ENCODE results near the gene PSD4. TPM values are rescaled to one million over a fixed set of nuclear protein-coding genes. Genes with fewer than 3 reads are reported as not detected.

Gene PSD4
- total RNA-seq, 4 donors from 2014 or later, result 48.2 to 193 (median 87.4) TPM

- DNase-seq, result no peak
- Histone ChIP-seq H3K4me1 (no peaks in the 10 kb centered on the region), H3K4me3 (no peak within 1 kb of the TSS), H3K9me3 (no peaks in the 10 kb centered on the region), H3K27me3 (no peaks in the 10 kb centered on the region), H3K27ac (no peak within 1 kb of the TSS), H3K36me3 (no peaks in the 10 kb centered on the region)
- in situ Hi-C loops (cut with MboI; ENCODE audit: low pct_ligation_motif_present in 1 of 4, low pct_unique_long_range_greater_than_20kb in 1 of 4, low sequenced_read_pairs in 3 of 4) (loop anchor here in 2 of 4 donors (25.0 kb wide), 1 partner anchor 235 kb away; no protein-coding TSS in a partner anchor), intact Hi-C loops (cut with DNase I; ENCODE audit: low total_unique reads) (no loop called here)
- TF ChIP-seq EP300 (IDR thresholded peaks at IDR 0.05; ENCODE audit: low read depth) (no peak), CTCF (IDR thresholded peaks at IDR 0.05) (no peak), POLR2A (IDR thresholded peaks at IDR 0.05) (no peak), POLR2AphosphoS5 (IDR thresholded peaks at IDR 0.05) (no peak)
- WGBS, 2 donors (ENCODE audit: low coverage in 1 of 2), result 77 to 79% methylated on average over 13 to 16 of the region's 16 CpGs
Observed at GRCh38 chr2:113126845-113127645, 46.7 kb upstream of the PSD4 start, which contains the start of gene IL1RN. Gene IL1RN (plus strand): TSS chr2:113127598. CDS start chr2:113127625, 27 bp downstream.

GRCh38 chr2:113127646-113128570 lies 45.9 kb upstream of the PSD4 start:
- no peak for DNase-seq
- in situ Hi-C loops (cut with MboI; ENCODE audit: low pct_ligation_motif_present in 1 of 4, low pct_unique_long_range_greater_than_20kb in 1 of 4, low sequenced_read_pairs in 3 of 4) (loop anchor here in 2 of 4 donors (25.0 kb wide), 1 partner anchor 234 kb away; no protein-coding TSS in a partner anchor), intact Hi-C loops (cut with DNase I; ENCODE audit: low total_unique reads) (no loop called here)
- TF ChIP-seq POLR2AphosphoS5 (IDR thresholded peaks at IDR 0.05) (no peak), EP300 (IDR thresholded peaks at IDR 0.05; ENCODE audit: low read depth) (no peak), CTCF (IDR thresholded peaks at IDR 0.05) (no peak), POLR2A (IDR thresholded peaks at IDR 0.05) (no peak)
- no peaks in the 10 kb centered on the region for H3K27me3 ChIP-seq
- WGBS, 2 donors (ENCODE audit: low coverage in 1 of 2), result 76 to 77% methylated on average over 6 to 15 of the region's 15 CpGs
- no peaks in the 10 kb centered on the region for H3K36me3 ChIP-seq
- no peaks in the 10 kb centered on the region for H3K4me1 ChIP-seq
- H3K4me3 ChIP-seq, result no peak overlapping the region
- no peaks in the 10 kb centered on the region for H3K9me3 ChIP-seq
- H3K27ac ChIP-seq, result no peak overlapping the region

GRCh38 chr2:113129519-113130078 lies 44.2 kb upstream of the PSD4 start:
- no peaks in the 10 kb centered on the region for H3K27me3 ChIP-seq
- WGBS, 2 donors (ENCODE audit: low coverage in 1 of 2), result 90% methylated on average over 1 of the region's 2 CpGs; no CpG with 5 or more reads in 1 of the 2 donors
- peaks cover 0 to 4% (median 0%) of the 10 kb centered on the region in 4 donors for H3K4me1 ChIP-seq
- in situ Hi-C loops (cut with MboI; ENCODE audit: low pct_ligation_motif_present in 1 of 4, low pct_unique_long_range_greater_than_20kb in 1 of 4, low sequenced_read_pairs in 3 of 4) (loop anchor here in 3 of 4 donors (10.0 to 25.0 kb wide), 2 partner anchors 65 to 233 kb away; no protein-coding TSS in a partner anchor), intact Hi-C loops (cut with DNase I; ENCODE audit: low total_unique reads) (no loop called here)
- DNase-seq, result no peak
- TF ChIP-seq POLR2A (IDR thresholded peaks at IDR 0.05) (no peak), POLR2AphosphoS5 (IDR thresholded peaks at IDR 0.05) (no peak), CTCF (IDR thresholded peaks at IDR 0.05) (no peak), EP300 (IDR thresholded peaks at IDR 0.05; ENCODE audit: low read depth) (no peak)
- H3K9me3 ChIP-seq, result no peaks in the 10 kb centered on the region
- no peaks in the 10 kb centered on the region for H3K36me3 ChIP-seq
- no peak overlapping the region for H3K4me3 ChIP-seq
- H3K27ac ChIP-seq, result no peak overlapping the region
